Astrocyte of the spinal cord (primary cell): ENCODE data around the gene MYLK2.

Experiments used
- DNase-seq: peaks from one replicate; pipeline ENCODE4 v3.0.0; 2011; ENCODE audit warnings: low read depth, low spot score
- H3K4me3 ChIP-seq: 2 replicates; pipeline ENCODE4 v1.5.1; 2011; ENCODE audit warnings: low read depth, mild to moderate bottlenecking, low read length, moderate library complexity
- CTCF ChIP-seq: IDR thresholded peaks from 2 replicates; pipeline ENCODE4 v1.5.1; 2012; ENCODE audit warnings: low read depth, mild to moderate bottlenecking, low read length, inconsistent platforms
- in situ Hi-C: cut with HindIII; loops from 2 replicates; pipeline ENCODE4 v1.10.0; 2017; ENCODE audit warnings: low sequenced_read_pairs

MYLK2 gene

GRCh38 chr20:31860390-31861134, 41.4 kb downstream of the MYLK2 start:
- no peak overlapping the region for H3K4me3 ChIP-seq

GRCh38 chr20:31861135-31861384, 41.9 kb downstream of the MYLK2 start:
- H3K4me3 ChIP-seq, result no peak overlapping the region
- in situ Hi-C loops, result no loop called here
- DNase-seq, result no peak
- no peak for TF ChIP-seq CTCF

More at GRCh38 chr20:31860390-31861134, 41.4 kb downstream of the MYLK2 start:
- TF ChIP-seq CTCF, result no peak
- in situ Hi-C loops, result no loop called here
- no peak for DNase-seq

GRCh38 chr20:31861385-31862156, 42.4 kb downstream of the MYLK2 start:
- DNase-seq, result no peak
- TF ChIP-seq CTCF, result no peak
- no peak overlapping the region for H3K4me3 ChIP-seq
- in situ Hi-C loops, result no loop called here

GRCh38 chr20:31862157-31862470, 43.0 kb downstream of the MYLK2 start:
- DNase-seq, result no peak
- H3K4me3 ChIP-seq, result no peak overlapping the region
- no peak for TF ChIP-seq CTCF
- in situ Hi-C loops, result no loop called here

- DNase-seq, result no peak
- no peak overlapping the region for H3K4me3 ChIP-seq
- in situ Hi-C loops, result no loop called here
- TF ChIP-seq CTCF, result no peak
Observed at GRCh38 chr20:31862506-31862905, 43.4 kb downstream of the MYLK2 start.

- in situ Hi-C loops, result no loop called here
- no peak for TF ChIP-seq CTCF
- DNase-seq, result no peak
- H3K4me3 ChIP-seq, result no peak overlapping the region
Observed at GRCh38 chr20:31863296-31864085, 44.3 kb downstream of the MYLK2 start.
